ENCODE measurements around the gene MAP3K2.
A peak's percentile ranks its signal among the peaks of the same experiment; 100 is the strongest.

MAP3K2 gene

GRCh38 chr2:127424598-127425520, 37.1 kb upstream of the MAP3K2 start:
- DNase-seq (ENCODE audit: extremely low read depth, low read depth) = no peak
- TF ChIP-seq CTCF (IDR thresholded peaks at IDR 0.05; ENCODE audit: low read depth, low read length, missing control alignments) = no peak
- no peak overlapping the region for H3K4me3 ChIP-seq (replicated peaks; ENCODE audit: low read depth, low read length)

- DNase-seq (ENCODE audit: extremely low read depth, low read depth) = no peak
- peak overlapping the region; percentile 24 for H3K4me3 ChIP-seq (replicated peaks; ENCODE audit: low read depth, low read length)
- no peak for TF ChIP-seq CTCF (IDR thresholded peaks at IDR 0.05; ENCODE audit: low read depth, low read length, missing control alignments)
These were observed 36.1 kb upstream of the MAP3K2 start for GRCh38 chr2:127423880-127424279.

GRCh38 chr2:127423478-127423843, 35.7 kb upstream of the MAP3K2 start:
- peak overlapping the region; percentile 24 for H3K4me3 ChIP-seq (replicated peaks; ENCODE audit: low read depth, low read length)
- no peak for TF ChIP-seq CTCF (IDR thresholded peaks at IDR 0.05; ENCODE audit: low read depth, low read length, missing control alignments)
- no peak for DNase-seq (ENCODE audit: extremely low read depth, low read depth)

- DNase-seq (ENCODE audit: extremely low read depth, low read depth) = no peak
- TF ChIP-seq CTCF (IDR thresholded peaks at IDR 0.05; ENCODE audit: low read depth, low read length, missing control alignments) = no peak
- peak overlapping the region; percentile 24 for H3K4me3 ChIP-seq (replicated peaks; ENCODE audit: low read depth, low read length)
These were observed 35.0 kb upstream of the MAP3K2 start for GRCh38 chr2:127422559-127423477.

- no peak overlapping the region for H3K4me3 ChIP-seq (replicated peaks; ENCODE audit: low read depth, low read length)
- TF ChIP-seq CTCF (IDR thresholded peaks at IDR 0.05; ENCODE audit: low read depth, low read length, missing control alignments) = no peak
- no peak for DNase-seq (ENCODE audit: extremely low read depth, low read depth)
These were observed 34.2 kb upstream of the MAP3K2 start for GRCh38 chr2:127421871-127422558.

- H3K4me3 ChIP-seq (replicated peaks; ENCODE audit: low read depth, low read length) = no peak overlapping the region
- no peak for TF ChIP-seq CTCF (IDR thresholded peaks at IDR 0.05; ENCODE audit: low read depth, low read length, missing control alignments)
- DNase-seq (ENCODE audit: extremely low read depth, low read depth) = no peak
These were observed 33.5 kb upstream of the MAP3K2 start for GRCh38 chr2:127421116-127421800.
